Activated CD4-positive, alpha-beta T cell treated with anti-CD3 and anti-CD28 coated beads, Interleukin-2, amount 50 U/mL, for 4 hours (primary cell): ENCODE data around the gene NT5M.
A peak's percentile ranks its signal among the peaks of the same experiment; 100 is the strongest.

Experiments
- DNase-seq, 2 experiments: peaks; one replicate each; pipeline ENCODE4 v3.0.0-alpha.2; 2020

Gene NT5M

DNA sequence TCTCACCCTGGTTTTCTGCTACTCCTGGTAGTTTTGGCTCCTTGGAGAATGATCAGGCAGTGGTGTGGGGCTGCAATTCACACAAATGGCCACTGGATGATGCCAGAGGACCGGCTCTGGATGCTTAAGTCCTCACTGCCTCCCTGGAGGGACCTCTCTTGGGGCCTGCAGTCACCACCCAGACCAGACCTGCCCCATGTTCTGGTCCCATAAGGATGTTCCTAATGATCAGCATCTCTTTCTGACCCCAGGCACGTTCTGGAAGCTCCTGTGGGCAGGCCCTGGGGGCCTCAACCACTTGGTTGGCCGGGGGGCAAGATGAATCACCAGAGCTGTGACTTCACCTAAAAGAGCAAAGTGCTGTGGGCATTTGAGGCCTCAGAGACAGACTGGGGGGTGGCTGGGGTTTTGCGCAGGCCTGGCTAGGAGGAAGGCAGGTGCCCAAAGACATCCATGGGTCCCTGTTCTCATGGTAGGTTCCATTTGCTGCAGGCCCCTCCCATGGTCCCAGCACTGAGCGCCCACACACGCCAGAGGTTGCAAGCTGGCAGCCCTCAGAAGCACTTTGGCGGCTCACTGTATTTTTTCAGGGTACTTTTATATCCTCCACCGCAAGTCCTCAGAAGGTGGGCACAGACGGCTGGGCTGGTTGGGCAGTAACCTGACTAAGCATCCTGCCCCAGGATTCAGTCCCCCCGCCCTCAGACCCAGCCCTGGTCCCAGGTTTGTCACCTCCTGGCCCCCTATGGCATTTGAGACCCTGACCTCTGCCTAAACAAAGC, 53.2 kb downstream of the NT5M start:
- peak; percentile 59 to 63 for DNase-seq

DNA sequence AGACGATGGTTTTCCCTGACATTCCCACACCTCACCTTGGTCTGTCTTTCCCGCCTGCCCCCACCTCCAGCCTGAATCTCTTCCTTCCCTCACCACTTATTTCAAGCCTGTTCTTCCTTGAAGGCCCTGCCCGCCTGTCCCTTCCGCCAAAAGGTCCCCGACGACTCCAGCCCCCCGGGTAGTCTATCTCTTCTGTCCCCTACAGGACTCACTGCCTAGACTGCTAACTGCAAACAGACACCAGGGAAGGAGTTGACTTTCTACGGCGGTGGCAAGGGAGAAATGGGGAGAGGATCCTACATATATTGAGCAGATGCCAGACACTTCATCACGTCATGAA, 53.7 kb downstream of the NT5M start:
- no peak for DNase-seq

DNA sequence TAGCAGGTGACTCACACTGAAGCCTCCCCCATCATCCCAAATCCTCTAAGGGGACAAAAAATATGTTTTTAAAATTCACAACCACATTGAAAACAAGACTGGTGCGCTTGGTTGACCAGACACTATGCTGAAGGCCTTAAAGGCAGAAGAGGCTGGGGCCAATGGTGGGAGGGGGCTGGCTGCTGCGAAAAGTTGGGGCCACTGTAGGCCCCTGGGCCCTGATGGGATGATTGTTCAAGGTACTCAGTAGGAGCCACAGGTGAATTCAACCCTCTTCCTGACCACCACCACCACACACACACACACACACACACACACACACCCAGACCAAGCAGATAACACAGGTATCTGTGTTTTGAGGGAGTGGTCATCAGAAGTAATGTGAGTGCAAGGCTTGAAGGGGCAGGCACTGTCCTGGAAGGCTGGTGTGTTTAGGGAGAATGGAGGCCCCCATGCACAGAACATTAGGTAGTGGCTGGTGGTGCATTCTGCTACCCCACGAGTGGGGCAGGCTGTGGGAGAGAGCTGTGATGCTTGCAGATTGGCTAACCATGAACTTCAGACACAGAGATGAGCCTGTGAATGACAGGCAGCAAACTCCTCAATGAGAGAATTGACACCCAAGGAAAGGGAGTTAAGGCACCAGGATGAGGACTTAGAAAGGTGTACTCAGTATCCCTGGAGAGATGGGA, 55.0 kb downstream of the NT5M start:
- DNase-seq: no peak

DNA sequence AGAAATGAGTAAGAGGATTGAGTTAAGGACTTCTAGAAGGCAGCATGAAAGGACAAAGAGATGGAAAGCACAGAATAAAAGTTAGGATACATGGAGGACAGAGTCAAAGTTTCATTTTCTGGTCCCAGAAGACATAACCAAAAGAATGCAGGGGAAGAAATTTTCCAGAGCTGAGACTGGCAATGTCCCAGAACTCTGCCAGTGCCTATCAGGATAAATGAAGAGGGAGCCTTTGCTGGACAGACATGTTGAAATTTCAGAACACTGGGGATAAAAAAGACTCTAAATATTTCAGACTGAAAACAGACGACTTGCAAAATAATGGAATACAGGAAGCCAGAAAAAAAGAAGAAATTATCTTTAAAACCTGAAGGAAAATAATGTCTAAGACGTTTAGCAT, 55.7 kb downstream of the NT5M start:
- no peak for DNase-seq

- no peak for DNase-seq
Observed at GRCh38 chr17:17359271-17359670, 56.1 kb downstream of the NT5M start.

GRCh38 chr17:17360087-17360730, 57.0 kb downstream of the NT5M start:
- DNase-seq: no peak

- DNase-seq: no peak
Observed at GRCh38 chr17:17361543-17361866, 58.3 kb downstream of the NT5M start.

GRCh38 chr17:17361867-17362539, 58.8 kb downstream of the NT5M start:
- DNase-seq: no peak

DNA sequence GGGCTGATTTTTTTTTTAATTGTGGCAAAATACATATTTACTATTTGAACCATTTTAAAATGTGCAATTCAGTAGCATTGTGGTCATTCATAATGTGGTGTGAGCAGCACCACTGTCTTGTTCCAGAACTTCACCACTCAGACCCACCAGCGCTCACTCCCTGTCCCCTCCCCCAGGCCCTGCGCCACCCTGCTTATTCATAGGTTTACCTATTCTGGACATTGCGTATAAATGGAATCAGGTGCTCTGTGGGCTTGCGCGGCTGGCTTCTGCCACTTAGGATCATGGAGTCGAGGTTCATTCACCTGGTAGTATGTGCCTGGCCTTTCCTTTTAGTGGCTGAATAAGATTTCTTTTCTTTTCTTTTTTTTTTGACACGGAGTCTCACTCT, 59.4 kb downstream of the NT5M start:
- no peak for DNase-seq

GRCh38 chr17:17363638-17364337, 60.6 kb downstream of the NT5M start:
- no peak for DNase-seq

- DNase-seq: no peak
Observed at GRCh38 chr17:17364338-17364667, 61.1 kb downstream of the NT5M start.

DNA sequence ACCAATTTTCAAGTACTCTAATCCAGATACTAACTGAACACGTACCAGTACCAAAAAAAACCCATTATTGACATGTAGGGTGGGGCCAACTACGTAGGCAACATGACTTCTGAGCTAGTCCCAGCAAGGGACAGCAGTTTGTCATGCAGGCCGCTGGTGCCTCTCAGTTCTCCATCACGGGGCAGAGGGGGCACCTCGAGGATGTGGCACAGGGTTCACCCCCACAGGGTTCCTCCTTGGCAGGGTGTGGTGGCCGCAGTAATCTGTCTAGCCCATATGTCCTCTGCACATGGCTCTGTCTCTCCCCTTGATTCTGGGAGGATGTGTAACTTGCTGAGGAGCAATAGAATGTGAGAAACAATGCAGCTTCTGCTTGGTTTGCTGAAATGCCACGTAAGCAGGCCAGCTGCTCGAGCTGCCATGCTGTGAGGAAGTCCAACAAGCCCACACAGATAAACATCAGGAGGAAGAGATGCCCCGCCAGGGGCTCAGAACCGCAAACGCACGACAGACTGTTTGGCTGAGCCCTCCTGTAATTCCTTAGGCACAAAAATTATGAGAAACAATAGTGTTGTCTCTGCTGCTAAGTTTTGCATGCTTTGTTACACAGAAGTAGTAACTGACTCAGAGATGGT, 62.4 kb downstream of the NT5M start:
- DNase-seq: no peak

GRCh38 chr17:17366235-17366634, 63.1 kb downstream of the NT5M start:
- no peak for DNase-seq

GRCh38 chr17:17366941-17367875, 64.0 kb downstream of the NT5M start:
- DNase-seq: no peak

- no peak for DNase-seq
Observed at GRCh38 chr17:17367931-17368330, 64.8 kb downstream of the NT5M start.

DNA sequence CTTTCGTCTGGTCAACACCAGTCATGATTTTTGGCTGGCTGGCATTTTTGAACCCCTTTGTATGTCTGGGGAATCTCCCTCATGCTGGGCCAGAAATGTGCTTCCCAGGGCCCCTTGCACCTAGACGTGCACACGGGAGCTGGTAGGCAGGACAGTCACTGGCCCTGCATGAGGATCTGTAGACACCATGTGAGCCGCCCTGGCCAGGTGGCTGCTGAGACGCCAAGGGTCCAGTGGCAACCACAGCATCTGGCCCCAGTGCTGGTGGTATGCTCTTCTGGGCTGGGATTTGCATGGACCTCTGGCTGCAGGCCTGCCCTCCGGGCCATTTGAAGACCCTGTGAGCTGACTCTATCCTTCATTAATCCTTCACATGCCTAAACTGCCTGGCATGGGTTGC, 67.5 kb downstream of the NT5M start:
- no peak for DNase-seq

DNA sequence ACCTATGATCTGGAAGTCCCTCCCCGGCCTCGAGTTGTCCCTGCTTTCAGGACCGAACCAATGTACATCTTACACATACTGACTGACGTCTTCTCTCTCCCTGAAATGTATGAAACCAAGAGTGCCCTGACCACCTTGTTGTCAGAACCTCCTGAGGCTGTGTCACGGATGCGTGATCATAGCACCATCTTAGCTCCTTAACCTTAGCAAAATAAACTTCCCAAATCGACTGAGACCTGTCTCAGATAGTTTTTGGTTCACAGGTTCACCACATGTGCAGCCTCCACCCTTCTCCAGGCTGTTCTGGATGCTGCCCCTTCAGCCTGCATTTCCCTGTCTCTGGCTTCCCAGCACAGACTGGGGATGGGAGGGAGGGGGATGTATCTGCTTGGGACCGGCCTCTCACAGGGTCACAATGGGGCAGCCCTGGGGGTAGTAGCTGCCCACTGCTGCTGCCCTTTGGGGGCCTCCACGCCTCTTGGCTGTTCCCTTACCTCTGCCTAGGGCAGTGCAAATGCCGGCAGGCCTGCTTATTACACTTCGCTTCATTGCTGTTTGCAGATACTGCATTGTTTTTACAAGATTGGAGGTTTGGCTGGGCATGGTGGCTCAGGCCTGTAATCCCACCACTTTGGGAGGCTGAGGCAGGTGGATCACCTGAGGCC, 69.8 kb downstream of the NT5M start:
- DNase-seq: no peak

DNA sequence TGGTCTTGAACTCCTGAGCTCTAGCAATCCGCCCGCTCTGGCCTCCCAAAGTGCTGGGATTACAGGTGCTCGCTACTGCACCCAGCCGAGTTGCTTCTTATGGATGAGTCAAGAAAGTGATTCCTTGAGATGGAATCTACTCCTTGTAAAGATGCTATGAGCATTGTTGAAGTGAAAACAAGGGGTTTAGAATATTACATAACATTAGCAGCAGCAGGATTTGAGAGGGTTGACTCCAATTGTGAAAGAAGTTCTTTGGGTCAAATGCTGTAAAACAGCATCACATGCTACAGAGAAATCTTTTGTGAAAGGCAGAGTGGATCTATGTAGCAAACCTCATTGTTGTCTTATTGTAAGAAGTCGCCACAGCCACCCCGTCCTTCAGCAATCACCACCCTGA, 72.7 kb downstream of the NT5M start:
- no peak for DNase-seq

GRCh38 chr17:17376362-17376761, 73.2 kb downstream of the NT5M start:
- DNase-seq: no peak

GRCh38 chr17:17377071-17377967, 74.1 kb downstream of the NT5M start:
- DNase-seq: no peak
